GM23248 (cell line): Measurements from ENCODE around the gene TFR2. TPM values are rescaled to one million over a fixed set of nuclear protein-coding genes. Genes with fewer than 3 reads are reported as not detected.

Experiments used
- DNase-seq: peaks from one replicate; pipeline ENCODE4 v3.0.0-alpha.2; 2015
- H2AFZ ChIP-seq: fragments of 200-600 bp; sonication (generic); 2 replicates; pipeline ENCODE4 v1.6.1; 2016; ENCODE audit warnings: antibody characterized with exemption
- H3F3A ChIP-seq: fragments of 200-600 bp; sonication (generic); 2 replicates; pipeline ENCODE4 v1.6.1; 2016; ENCODE audit warnings: mild to moderate bottlenecking, antibody characterized with exemption, mixed run types; ENCODE audit not compliant: insufficient read depth
- H3K27ac ChIP-seq: fragments of 200-600 bp; sonication (generic); 2 replicates; pipeline ENCODE4 v1.5.1; 2016; ENCODE audit warnings: mild to moderate bottlenecking
- H3K27me3 ChIP-seq: fragments of 200-600 bp; sonication (generic); replicated peaks from 2 replicates; pipeline ENCODE4 v1.6.1; 2016; ENCODE audit warnings: mild to moderate bottlenecking; ENCODE audit not compliant: insufficient read depth
- H3K36me3 ChIP-seq: fragments of 200-600 bp; sonication (generic); 2 replicates; pipeline ENCODE4 v1.6.1; 2016; ENCODE audit warnings: low read depth, mild to moderate bottlenecking
- H3K4me1 ChIP-seq: fragments of 200-600 bp; sonication (generic); 2 replicates; pipeline ENCODE4 v1.6.1; 2016; ENCODE audit warnings: mild to moderate bottlenecking; ENCODE audit not compliant: insufficient read depth
- H3K4me2 ChIP-seq: fragments of 200-600 bp; sonication (generic); one replicate; pipeline ENCODE4 v1.6.1; 2016; ENCODE audit warnings: mild to moderate bottlenecking; ENCODE audit not compliant: unreplicated experiment
- H3K4me3 ChIP-seq: fragments of 200-600 bp; sonication (generic); 2 replicates; pipeline ENCODE4 v1.5.1; 2016; ENCODE audit warnings: mild to moderate bottlenecking
- H3K79me2 ChIP-seq: fragments of 200-600 bp; sonication (generic); 2 replicates; pipeline ENCODE4 v1.6.1; 2016; ENCODE audit warnings: mild to moderate bottlenecking; ENCODE audit not compliant: insufficient read depth
- H3K9ac ChIP-seq: fragments of 200-600 bp; sonication (generic); 2 replicates; pipeline ENCODE4 v1.6.1; 2016; ENCODE audit warnings: mild to moderate bottlenecking
- H3K9me2 ChIP-seq: fragments of 200-600 bp; sonication (generic); 2 replicates; pipeline ENCODE4 v1.6.1; 2016; ENCODE audit warnings: mixed run types, mild to moderate bottlenecking, moderate library complexity; ENCODE audit not compliant: insufficient read depth
- H3K9me3 ChIP-seq: fragments of 200-600 bp; sonication (generic); one replicate; pipeline ENCODE4 v1.6.1; 2017; ENCODE audit warnings: low read depth
- H4K20me1 ChIP-seq: fragments of 200-600 bp; sonication (generic); 2 replicates; pipeline ENCODE4 v1.6.0; 2016; ENCODE audit not compliant: insufficient read depth
- EZH2 ChIP-seq: fragments of 200-600 bp; sonication (generic); IDR thresholded peaks from 2 replicates; pipeline ENCODE4 v1.6.1; 2018; ENCODE audit warnings: antibody characterized with exemption, mild to moderate bottlenecking; ENCODE audit not compliant: insufficient read depth, poor library complexity, severe bottlenecking
- EZH2phosphoT487 ChIP-seq: fragments of 200-600 bp; sonication (generic); IDR thresholded peaks from 2 replicates; pipeline ENCODE4 v1.6.1; 2018; ENCODE audit warnings: antibody characterized with exemption, moderate library complexity, mild to moderate bottlenecking, low read depth; ENCODE audit not compliant: insufficient read depth
- WGBS, 2 experiments: methylation state at CpG; one replicate each; pipeline ENCODE4 v1.1.6; 2015 to 2017; ENCODE audit warnings: low lambda C conversion rate in 2 of 2, low coverage in 1 of 2; ENCODE audit errors: missing lambda C conversion rate in 2 of 2; 5-methylcytosine and 5-hydroxymethylcytosine counted together
- in situ Hi-C: fragments of 300-500 bp; cut with MboI; formaldehyde crosslinking; loops from 2 replicates; pipeline ENCODE4 v1.15.0; 2020
- polyA plus RNA-seq: library from polyadenylated mRNA; unstranded; fragments of >200 nt; fragmentation: Nextera tagmentation; extraction: Ambion mirVana; gene quantifications from 2 replicates; pipeline ENCODE4 v1.2.1, GENCODE V29; 2016
- total RNA-seq: library from RNA; depleted of rRNA; stranded (reverse); fragments of >200 nt; shearing (Covaris generic); gene quantifications from 2 replicates; pipeline ENCODE4 v1.2.3, GENCODE V29; 2014

TFR2 gene
- total and polyA plus RNA-seq, 2 experiments from 2014 or later = 0.11 to 0.79 TPM

DNA sequence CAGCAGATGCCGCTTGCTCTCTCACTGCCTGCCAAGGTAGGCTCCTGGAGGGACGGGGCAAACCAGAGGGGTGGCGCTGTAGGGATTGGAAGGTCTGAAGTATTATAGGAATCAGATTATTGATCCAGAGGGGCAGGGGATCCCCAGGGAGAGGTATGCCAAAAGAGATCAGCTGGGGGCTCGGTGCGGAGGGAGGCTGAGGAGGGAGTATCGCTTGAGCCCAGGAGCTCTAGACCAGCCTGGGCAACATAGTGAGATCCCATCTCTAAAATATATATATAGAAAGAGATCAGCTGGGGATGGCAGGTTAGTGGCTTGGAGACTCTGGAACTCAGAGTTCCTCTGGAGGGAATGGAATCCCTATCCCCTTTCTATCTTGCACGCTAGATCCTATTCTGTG lies 46.2 kb downstream of the TFR2 start:
- H2AFZ ChIP-seq = no peak overlapping the region
- in situ Hi-C loops = no loop called here
- no peaks in the 10 kb centered on the region for H3F3A ChIP-seq
- no peak for DNase-seq
- H3K27ac ChIP-seq = no peak overlapping the region
- H3K4me1 ChIP-seq = no peaks in the 10 kb centered on the region
- no peaks in the 10 kb centered on the region for H3K79me2 ChIP-seq
- H4K20me1 ChIP-seq = no peaks in the 10 kb centered on the region
- no peaks in the 10 kb centered on the region for H3K36me3 ChIP-seq
- WGBS, 2 experiments = 94 to 95% methylated on average over 7 of the region's 7 CpGs
- H3K4me3 ChIP-seq = no peak overlapping the region
- no peaks in the 10 kb centered on the region for H3K9me3 ChIP-seq
- no peaks in the 10 kb centered on the region for H3K9me2 ChIP-seq
- no peak overlapping the region for H3K9ac ChIP-seq
- no peak overlapping the region for H3K4me2 ChIP-seq
- TF ChIP-seq EZH2phosphoT487 (no peak), EZH2 (no peak)
- H3K27me3 ChIP-seq = no peaks in the 10 kb centered on the region

GRCh38 chr7:100591596-100591995 lies 49.8 kb downstream of the TFR2 start:
- Histone ChIP-seq H3K27me3 (no peaks in the 10 kb centered on the region), H2AFZ (no peak overlapping the region), H4K20me1 (no peaks in the 10 kb centered on the region), H3K4me1 (no peaks in the 10 kb centered on the region), H3K9me2 (no peaks in the 10 kb centered on the region), H3K36me3 (no peaks in the 10 kb centered on the region), H3K9ac (no peak overlapping the region), H3K4me2 (no peak overlapping the region), H3F3A (no peaks in the 10 kb centered on the region), H3K79me2 (no peaks in the 10 kb centered on the region), H3K9me3 (no peaks in the 10 kb centered on the region), H3K4me3 (no peak overlapping the region), H3K27ac (no peak overlapping the region)
- TF ChIP-seq EZH2phosphoT487 (no peak), EZH2 (no peak)
- 89 to 90% methylated on average over 17 of the region's 17 CpGs for WGBS, 2 experiments
- in situ Hi-C loops = no loop called here
- DNase-seq = no peak

- DNase-seq = no peak
- no peaks in the 10 kb centered on the region for H3K27me3 ChIP-seq
- H3K4me2 ChIP-seq = no peak overlapping the region
- no peaks in the 10 kb centered on the region for H4K20me1 ChIP-seq
- no peaks in the 10 kb centered on the region for H3K4me1 ChIP-seq
- H3K4me3 ChIP-seq = no peak overlapping the region
- peaks cover 7% of the 10 kb centered on the region for H3K79me2 ChIP-seq
- no peaks in the 10 kb centered on the region for H3K9me3 ChIP-seq
- WGBS, 2 experiments = 48 to 53% methylated on average over 20 of the region's 20 CpGs
- H3K9me2 ChIP-seq = no peaks in the 10 kb centered on the region
- no peak overlapping the region for H2AFZ ChIP-seq
- TF ChIP-seq EZH2phosphoT487 = no peak
- no peak for TF ChIP-seq EZH2
- no peaks in the 10 kb centered on the region for H3F3A ChIP-seq
- no peak overlapping the region for H3K27ac ChIP-seq
- in situ Hi-C loops = no loop called here
- no peaks in the 10 kb centered on the region for H3K36me3 ChIP-seq
- H3K9ac ChIP-seq = no peak overlapping the region
Measured at GRCh38 chr7:100590077-100590737, 51.1 kb downstream of the TFR2 start.

DNA sequence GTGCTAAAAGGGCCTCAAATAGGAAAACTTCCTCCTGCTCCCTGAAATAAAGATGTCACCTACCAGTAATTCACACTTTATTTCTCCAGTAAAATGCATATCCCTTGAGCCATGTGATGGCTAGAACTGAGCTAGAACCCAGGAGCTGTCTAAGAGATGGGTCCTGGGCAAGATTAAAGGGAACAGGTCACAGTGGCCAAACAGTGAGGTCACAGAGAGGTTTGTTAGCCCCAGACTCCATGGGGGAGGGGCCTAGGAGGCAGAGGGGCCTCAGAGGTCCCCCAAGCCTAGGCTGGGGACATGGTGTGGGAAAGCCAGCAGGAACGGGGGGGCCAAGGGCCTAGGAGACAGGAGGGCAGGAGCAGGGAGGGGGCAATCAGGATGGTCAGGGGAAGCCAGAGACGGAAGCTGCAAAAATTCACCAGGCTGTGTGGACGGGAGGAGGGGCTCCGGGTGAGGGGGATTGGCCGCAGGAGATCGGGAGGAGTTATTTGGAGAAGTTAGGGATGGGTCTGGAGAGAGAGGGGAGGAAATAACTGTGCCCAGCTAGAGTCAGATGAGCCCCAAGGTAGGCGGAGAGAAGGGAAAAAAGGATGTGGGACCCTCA lies 51.9 kb downstream of the TFR2 start:
- Histone ChIP-seq H3K27ac (no peak overlapping the region), H3K4me1 (0 out of 2 replicates have a peak, but pooled peaks cover 5% of the 10 kb centered on the region), H4K20me1 (no peaks in the 10 kb centered on the region), H3K79me2 (peaks cover 14% of the 10 kb centered on the region), H3K9ac (no peak overlapping the region), H3F3A (no peaks in the 10 kb centered on the region), H3K36me3 (no peaks in the 10 kb centered on the region), H3K4me2 (no peak overlapping the region), H3K9me3 (no peaks in the 10 kb centered on the region), H2AFZ (no peak overlapping the region), H3K4me3 (no peak overlapping the region), H3K9me2 (no peaks in the 10 kb centered on the region), H3K27me3 (no peaks in the 10 kb centered on the region)
- in situ Hi-C loops = no loop called here
- WGBS, 2 experiments = 40 to 51% methylated on average over 7 of the region's 7 CpGs
- TF ChIP-seq EZH2 (no peak), EZH2phosphoT487 (no peak)
- DNase-seq = no peak
